H1 (cell line): ENCODE results near the gene HNRNPM. TPM values are rescaled to one million over a fixed set of nuclear protein-coding genes. Genes with fewer than 3 reads are reported as not detected.

Source experiments
- EZH2 ChIP-seq: fragments of 200-600 bp; sonication (generic); IDR thresholded peaks from 2 replicates; pipeline ENCODE4 v1.7.1; 2012; ENCODE audit warnings: low read depth, mild to moderate bottlenecking, moderate library complexity, low read length, inconsistent platforms; ENCODE audit not compliant: severe bottlenecking
- HDAC2 ChIP-seq, 2 experiments: fragments of 300-600 bp in 1 of 2; sonication (generic) in 1 of 2; IDR thresholded peaks; 2 replicates each; pipeline ENCODE4 v1.6.1; 2011 to 2012; ENCODE audit warnings: low read depth in 2 of 2, low read length in 2 of 2, mild to moderate bottlenecking in 2 of 2, moderate library complexity in 2 of 2, borderline replicate concordance in 1 of 2, inconsistent platforms in 1 of 2
- KDM1A ChIP-seq: fragments of 200-600, 300-600 bp; sonication (generic); IDR thresholded peaks from 2 replicates; pipeline ENCODE4 v1.7.1; 2016; ENCODE audit warnings: mild to moderate bottlenecking, low read length, borderline replicate concordance
- SIN3A ChIP-seq, 2 experiments: IDR thresholded peaks in 1 of 2; conservative IDR thresholded peaks in 1 of 2; 2 replicates each; pipeline ENCODE4 v1.6.1; 2011 to 2012; ENCODE audit warnings: low read length in 2 of 2, improper control_type of control experiment in 1 of 2, low read depth in 1 of 2, mild to moderate bottlenecking in 1 of 2
- TBP ChIP-seq: IDR thresholded peaks from 2 replicates; pipeline ENCODE4 v1.6.1; 2011; ENCODE audit warnings: low read depth, low read length, improper control_type of control experiment
- TEAD4 ChIP-seq: IDR thresholded peaks from 2 replicates; pipeline ENCODE4 v1.6.1; 2012; ENCODE audit warnings: low read depth, low read length, inconsistent platforms, mixed read lengths
- polyA plus RNA-seq, 7 experiments: library from polyadenylated mRNA; depleted of rRNA in 3 of 7; stranded (reverse) in 5 of 7; unstranded in 2 of 7; fragments of >200 nt in 5 of 7; fragments of 200-250 nt in 2 of 7; gene quantifications; 1 replicate in 5 of 7; 2 replicates in 1 of 7; 4 replicates in 1 of 7; pipeline versions ENCODE4 v1.2.1 to v1.2.3, GENCODE V29; 2011 to 2013; ENCODE audit warnings: missing spikeins in 2 of 7, mixed read lengths in 2 of 7
- total RNA-seq: library from RNA; stranded (reverse); fragmentation: NEBNext Ultra II Directional; extraction: Animal tissue kit (Norgen Biotek cat#: 25700); gene quantifications from 2 replicates; pipeline ENCODE4 v1.2.1, GENCODE V29; 2021

Gene HNRNPM
- total and polyA plus RNA-seq, 2 of the 8 experiments (the other 6 are each of a cell fraction or from before 2014, with no cell fraction given): 375 to 474 TPM

DNA sequence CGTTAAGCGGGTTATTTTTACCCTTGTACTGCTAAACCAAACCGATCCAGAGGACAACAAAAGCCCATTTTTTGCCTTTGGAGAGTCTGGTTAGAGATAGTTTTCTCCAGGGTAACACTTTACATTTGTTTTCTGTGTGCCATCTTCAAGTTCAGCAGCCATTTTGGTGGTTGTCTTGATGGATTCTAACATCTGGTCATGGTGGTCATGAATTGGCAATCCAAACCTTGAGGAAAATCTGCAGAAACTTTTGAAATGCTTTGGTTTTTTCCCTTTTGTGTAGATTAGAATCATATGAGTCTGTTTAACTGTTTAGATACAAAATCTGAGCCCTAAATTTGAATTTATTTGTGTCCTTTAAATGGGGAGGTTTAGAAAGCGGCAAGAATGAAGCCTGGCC lies 16.6 kb downstream of the HNRNPM start (continued):
- TF ChIP-seq EZH2 (no peak), SIN3A (conservative IDR thresholded peaks at IDR 0.05 in 1 of 2, IDR thresholded peaks at IDR 0.05 in 1 of 2; ENCODE audit: low read depth in 1 of 2, low read length in 2 of 2) (no peak), KDM1A (no peak), TEAD4 (no peak), HDAC2 (IDR thresholded peaks at IDR 0.05; ENCODE audit: borderline replicate concordance in 1 of 2, low read depth in 2 of 2, low read length in 2 of 2) (no peak), TBP (no peak)
- TF ChIP-seq, all 59 proteins: peak for 0
